GM19324 (cell line): ENCODE data around the gene UBE3C.
"Not testable (repeated sequence)": the region's sequence is repeated elsewhere in the genome, so short reads cannot be mapped to it uniquely, and the experiment has no call there.

Experiments used
- ATAC-seq: cut with Tn5 transposase; IDR thresholded peaks from one replicate; pipeline ENCODE4 v1.9.1; 2021; ENCODE audit warnings: mild to moderate bottlenecking, moderate library complexity; ENCODE audit not compliant: unreplicated experiment, low FRiP score

Gene UBE3C

DNA sequence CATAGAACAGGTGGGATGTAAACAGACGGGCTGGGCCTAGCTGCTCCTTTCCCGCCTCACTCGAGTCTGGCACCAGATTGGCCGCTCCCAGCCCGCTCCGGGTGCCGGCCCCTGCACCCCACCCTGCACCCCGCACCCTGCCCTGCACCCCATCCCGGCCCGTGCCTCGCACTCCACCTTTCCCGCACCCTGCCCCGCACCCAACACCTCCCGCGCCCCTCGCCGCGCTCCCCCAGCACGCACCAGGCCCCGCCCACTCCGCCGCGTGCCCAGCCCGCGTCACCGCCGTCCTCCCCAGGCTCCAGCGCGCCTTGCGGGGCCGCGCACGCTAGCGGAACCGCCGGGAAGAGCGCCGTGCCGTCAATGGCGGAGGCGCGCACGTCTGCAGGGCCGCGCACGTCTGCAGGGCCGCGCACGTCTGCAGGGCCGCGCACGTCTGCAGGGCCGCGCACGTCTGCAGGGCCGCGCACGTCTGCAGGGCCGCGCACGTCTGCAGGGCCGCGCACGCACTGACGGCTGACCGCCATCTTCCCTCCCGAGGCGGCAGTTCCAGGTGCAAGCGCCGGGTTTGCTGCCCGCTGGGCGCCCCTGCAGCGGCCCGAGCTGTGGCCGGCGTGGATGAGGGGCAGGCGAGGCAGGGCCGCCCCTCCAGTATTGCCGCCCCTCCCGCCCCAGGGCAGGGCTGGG is at the start of gene UBE3C:
Gene UBE3C (plus strand): TSS at position 503 of the 687 bp plus-strand sequence. CDS start 347 bp downstream, outside the sequence.
- ATAC-seq = peak; percentile 85

DNA sequence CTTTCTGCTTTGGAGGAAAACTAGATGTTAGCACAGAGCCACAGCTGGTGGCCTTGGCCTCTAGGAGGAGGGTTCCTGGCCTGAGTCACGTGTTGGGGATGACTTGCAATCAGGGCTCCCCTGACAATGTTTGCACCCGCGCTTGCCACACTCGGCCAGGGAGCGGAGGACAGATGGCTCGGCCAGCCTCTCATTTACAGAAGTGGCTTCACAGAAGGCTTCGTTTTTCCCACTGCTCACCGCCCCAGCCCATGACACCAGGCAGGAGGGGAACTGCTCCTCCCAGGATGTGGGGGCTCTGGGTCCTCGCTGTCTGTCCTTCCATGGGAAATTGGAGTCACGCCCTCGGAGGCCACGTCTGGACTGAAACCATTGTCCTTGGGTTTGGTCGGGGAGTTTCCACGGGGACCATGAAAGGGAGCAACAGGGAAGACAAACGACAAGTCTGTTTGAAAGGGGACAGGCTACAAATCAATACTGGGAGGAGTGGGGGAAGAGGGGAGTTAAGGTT is 49.6 kb upstream of the UBE3C start:
- no peak for ATAC-seq

DNA sequence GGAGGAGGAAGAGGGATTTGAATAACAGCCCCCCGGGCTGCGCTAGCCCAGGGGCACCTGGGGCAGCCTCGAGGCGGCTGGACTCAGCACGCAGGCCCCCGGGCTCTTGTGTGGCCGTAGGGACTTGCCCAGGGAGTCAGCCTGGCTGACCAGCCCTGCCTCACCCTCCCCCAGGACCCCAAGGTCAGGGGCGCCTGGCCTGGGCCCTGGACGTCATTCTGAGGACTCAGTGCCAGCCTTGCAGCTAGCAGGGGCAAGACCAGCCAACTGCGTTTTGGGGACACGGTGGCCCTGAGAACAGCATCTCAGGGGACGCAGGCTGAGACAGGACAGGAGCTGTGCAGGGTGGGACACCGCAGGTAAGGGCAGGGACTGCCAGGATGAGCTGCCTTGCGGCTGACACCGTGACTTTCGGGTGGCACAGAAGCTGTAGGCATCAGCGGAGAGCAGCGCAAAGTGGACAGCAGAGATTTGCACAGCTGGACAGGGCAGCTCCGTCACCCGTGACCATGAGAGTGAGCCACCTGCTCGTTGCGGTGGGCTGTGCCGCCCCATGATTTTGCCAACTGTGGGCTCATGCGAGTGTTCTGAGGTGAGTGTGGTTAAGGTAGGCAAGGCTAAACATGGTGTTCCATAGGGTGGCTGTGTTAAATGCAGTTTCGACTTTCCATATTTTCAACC is 48.1 kb upstream of the UBE3C start:
- ATAC-seq = no peak

DNA sequence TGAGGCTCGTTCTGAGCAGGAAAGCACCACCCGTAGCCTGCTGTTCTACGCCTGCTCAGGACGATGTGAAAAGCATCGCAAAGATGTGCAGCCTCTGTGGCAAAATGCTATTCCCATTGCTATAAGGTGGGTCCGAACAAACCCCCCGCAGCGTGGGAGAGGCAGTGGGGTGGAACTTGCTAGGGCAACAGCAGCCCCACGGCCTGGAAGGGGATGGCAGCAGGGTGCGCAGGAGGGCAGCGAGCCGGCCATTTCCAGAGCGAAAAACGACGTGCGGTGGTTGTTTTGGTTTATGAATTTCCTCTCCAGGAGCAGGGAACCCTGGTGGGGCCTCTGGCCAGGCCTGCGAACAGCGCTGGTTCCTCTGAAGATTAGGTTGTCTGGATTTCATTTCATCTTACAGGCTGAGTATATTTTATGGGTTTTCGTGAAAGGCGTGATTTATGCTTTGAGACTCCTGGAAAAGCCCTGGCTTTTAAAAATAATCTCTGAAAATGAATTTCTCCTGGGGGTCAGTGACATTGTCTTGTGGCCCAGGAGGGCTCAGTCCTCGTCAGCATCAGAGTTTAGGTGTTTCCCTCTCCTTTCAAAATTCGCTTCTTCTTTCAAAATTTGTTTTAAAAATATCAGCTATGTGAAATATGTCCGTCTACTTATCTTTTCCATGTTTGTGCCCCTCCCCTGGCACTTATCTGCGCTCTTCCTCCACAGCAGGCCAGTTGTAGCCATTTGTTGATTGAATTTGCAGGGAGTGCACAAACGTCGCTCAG is 42.3 kb upstream of the UBE3C start:
- no peak for ATAC-seq

DNA sequence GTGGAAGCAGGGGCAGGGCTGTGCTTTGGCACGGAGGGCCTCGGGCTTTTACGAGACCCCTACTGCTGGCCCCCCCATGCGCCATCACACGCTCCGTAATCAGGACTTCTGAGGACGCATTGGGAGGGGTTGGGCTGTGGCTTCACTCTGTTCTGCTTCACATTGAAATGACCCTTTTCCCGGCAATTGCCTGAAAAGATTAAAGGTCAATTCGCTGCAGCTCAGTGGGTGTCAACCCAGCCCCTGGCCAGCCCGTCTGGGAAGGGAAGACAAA is 41.7 kb upstream of the UBE3C start:
- no peak for ATAC-seq

DNA sequence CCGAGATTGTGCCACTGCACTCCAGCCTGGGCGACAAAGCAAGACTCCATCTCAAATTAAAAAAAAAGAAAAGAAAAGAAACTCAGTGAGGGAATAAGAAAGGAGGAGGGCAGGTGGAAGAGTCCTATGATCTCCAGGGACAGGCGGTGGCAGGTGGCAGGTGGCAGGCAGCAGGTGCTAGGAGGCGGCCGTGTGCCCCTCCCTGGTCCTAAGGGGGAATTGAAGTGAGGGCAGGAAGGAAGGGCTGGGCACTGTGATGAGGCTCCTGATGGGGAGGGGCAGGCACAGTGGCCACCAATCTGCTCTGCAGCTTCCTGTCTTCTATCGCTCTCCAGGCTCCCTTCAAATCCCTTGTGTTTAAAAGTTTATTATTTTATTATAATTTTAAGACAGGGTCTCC is 41.2 kb upstream of the UBE3C start:
- ATAC-seq = no peak

DNA sequence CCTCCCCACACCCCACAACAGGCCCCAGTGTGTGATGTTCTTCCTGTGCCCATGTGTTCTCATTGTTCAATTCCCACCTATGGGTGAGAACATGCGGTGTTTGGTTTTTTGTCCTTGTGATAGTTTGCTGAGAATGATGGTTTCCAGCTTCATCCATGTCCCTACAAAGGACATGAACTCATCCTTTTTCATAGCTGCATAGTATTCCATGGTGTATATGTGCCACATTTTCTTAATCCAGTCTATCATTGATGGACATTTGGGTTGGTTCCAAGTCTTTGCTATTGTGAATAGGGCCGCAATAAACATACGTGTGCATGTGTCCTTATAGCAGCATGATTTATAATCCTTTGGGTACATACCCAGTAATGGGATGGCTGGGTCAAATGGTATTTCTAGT is 38.7 kb upstream of the UBE3C start:
- not testable (repeated sequence) for ATAC-seq

DNA sequence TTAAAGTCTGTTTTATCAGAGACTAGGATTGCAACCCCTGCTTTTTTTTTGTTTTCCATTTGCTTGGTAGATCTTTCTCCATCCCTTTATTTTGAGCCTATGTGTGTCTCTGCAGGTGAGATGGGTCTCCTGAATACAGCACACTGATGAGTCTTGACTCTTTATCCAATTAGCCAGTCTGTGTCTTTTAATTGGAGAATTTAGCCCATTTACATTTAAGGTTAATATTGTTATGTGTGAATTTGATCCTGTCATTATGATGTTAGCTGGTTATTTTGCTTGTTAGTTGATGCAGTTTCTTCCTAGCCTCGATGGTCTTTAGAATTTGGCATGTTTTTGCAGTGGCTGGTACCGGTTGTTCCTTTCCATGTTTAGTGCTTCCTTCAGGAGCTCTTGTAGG is 35.1 kb upstream of the UBE3C start:
- ATAC-seq = not testable (repeated sequence)

DNA sequence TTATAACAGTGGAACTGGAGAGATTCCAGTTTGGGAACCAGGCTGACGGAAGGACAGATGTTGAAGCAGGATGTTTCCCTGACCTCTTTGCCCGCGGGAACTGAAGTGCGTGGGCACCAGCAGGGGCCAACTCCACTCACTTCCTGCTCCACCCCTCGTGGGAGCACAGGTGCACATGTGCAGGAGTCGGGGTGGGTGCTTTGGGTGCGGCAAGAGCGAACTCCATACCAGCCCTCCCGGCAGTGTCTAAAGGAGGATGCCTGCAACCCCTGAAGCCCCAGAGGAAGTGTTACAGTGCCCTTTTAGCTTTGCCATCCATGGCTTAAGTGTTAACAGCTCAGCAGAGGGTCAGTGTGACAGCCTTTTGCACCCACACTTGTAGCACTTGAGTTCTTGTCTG is 27.4 kb upstream of the UBE3C start:
- no peak for ATAC-seq

DNA sequence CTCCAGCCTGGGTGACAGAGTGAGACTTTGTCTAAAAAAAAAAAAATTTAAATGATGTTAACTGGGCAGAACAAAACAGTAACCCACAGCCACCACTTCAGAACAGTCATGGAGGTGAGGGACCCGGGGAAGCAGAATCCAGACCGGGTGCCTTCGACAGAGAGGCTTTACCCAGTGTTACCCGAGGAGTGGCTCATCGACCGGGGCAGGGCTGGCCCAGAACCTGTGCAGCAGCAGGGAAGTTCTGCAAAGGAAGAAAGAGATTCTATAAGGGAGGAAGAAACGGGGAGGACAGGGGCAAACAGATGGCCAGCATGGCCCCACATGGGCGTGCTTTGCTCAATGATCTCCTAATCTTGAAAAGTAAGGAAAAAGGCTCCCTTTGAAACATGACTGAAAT is 26.0 kb upstream of the UBE3C start:
- ATAC-seq = no peak

DNA sequence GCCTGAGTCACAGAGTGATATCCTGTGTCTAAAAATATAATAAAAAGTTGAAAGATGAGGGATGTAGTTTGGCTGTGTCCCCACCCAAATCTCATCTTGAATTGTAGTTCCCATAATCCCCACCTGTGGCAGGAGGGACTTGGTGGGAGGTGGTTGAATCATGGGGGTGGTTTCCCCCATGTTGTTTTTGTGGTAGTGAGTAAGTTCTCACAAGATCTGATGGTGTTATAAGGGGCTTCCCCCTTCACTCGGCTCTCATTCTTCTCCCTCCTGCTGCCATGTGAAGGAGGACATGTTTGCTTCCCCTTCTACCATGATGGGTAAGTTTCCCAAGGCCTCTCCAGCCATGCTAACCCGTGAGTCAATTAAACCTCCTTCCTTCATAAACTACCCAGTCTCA is 25.1 kb upstream of the UBE3C start:
- ATAC-seq = no peak

DNA sequence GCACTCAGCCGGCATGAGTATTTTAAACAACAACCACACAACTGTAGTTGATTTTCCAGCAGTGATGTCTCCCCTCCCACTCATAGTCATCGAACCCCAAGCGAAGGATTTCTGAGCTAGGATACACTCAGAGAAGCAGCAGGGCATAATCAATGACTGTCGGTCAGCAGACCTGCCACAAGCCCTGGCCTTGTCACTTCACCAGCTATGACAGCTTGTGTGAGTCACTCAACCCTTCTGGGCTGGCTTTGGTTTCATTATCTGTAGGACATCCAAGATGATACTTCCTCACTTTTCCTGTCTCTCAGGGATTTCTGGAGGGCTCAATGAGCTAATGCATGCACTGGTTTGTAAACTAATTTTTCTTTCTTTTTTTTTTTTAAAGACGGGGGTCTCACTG is 22.0 kb upstream of the UBE3C start:
- no peak for ATAC-seq

DNA sequence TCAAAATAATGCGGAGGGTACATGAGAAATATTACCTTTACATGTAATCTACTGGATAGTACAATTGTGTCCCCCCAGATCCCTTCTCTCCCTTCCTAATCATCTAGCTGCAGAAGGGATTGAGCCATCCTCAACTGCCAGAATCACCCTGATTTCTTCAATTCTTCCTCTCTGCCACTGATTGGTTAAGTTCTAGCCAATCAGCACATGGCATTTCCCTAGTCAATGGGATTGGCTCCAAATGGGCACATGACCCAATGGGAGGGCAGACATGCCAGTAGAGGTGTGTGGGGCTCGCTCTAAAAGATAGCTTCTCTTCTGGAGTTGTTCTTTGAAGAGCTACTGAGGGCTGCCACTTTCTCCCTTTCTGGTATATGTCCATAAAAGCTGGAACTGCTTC is 20.9 kb upstream of the UBE3C start:
- no peak for ATAC-seq

DNA sequence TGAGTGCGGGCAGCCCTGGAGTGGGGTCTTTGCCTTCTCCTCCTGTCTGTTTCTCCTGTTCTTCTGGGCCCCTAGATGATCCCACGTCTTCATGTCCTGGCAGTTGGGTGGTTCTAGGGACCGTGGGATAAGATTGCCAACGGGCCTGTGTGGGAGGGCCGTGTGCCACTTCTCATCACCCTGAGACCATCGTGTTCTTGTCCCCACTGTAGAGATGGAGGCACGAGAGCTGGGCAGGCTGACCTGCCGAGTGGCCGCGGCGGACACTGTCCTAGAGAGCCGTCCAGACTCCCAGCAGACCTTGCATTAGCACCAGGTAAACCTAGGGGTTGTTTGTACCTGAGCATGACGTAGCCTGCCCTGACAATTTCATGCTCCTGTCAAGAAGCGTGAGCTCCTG is 18.5 kb upstream of the UBE3C start:
- no peak for ATAC-seq

DNA sequence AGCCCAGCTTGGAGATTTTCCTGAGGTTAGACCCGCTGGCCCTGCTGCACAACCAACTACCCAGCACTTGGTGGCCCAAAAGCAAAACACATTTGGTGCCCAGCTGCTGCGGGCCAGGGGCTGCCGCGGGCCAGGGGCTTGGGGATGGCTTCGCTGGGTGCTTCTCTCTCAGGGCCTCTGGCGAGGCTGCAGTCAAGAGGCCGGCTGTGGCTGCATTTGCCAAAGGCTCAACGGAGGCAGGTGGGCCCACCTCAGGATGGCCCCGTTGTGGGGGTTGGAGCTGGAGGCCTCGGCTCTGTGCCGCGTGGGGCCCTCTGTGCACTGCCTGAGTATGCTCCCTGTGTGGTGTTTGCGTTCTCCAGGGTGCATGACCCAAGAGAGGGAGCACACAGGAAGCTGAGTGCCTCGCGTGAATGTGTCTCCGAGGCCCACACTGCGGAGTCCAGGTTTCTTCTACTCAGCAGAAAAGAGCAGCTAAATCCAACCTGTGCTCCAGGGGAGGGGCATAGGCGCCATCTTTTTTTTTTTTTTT is 17.5 kb upstream of the UBE3C start:
- no peak for ATAC-seq

DNA sequence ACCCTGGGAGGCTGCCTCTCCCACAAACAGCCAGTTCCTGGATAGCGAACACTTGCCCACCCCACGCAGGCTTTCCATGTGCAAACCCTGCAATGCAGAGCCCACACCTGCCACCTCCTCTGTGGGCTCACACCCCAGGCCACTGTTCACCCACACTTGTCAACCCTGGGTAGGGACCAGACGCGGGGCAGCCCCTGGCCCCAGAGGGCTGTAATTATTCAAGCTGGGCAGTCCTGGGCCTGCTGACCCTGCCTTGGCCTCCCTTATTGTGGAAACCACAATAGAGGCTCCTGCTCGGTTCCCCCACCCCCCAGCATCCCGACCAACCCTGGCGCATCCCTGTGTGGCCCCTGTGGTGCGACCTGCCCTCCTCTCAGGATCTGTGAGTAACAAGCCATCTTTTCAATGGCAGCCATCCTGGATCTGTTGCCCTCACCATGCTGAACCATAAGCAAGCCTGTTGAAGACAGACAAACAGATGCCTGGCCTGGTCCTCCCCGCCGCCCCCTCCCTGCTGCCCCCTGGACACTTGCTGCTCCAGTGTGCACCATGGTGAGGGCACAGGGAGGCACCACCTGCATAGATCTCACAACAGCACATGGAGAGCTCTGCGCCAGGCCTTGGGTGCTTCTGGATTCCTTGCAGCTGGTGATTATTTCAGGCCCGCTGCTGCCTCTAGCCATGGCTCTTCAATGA is 15.8 kb upstream of the UBE3C start:
- no peak for ATAC-seq

DNA sequence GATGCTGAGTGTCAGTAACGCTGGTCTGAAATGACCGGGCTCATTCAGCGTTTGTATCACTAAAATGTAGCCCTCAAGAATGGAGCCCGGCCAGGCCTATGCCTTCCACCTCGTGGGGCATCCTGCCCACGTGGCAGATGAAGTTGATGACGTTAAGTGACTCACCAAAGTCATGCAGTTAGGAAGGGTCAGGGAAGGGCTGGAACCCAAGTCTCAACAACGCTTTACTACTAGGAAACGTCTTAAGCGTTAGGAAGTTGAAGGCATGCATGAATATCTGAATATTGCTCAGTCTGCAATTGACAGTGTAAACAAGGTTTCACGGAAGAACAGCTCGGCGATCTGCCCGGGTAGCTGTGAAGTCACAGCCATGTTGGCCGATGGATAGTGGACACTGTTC is 14.0 kb upstream of the UBE3C start:
- no peak for ATAC-seq

DNA sequence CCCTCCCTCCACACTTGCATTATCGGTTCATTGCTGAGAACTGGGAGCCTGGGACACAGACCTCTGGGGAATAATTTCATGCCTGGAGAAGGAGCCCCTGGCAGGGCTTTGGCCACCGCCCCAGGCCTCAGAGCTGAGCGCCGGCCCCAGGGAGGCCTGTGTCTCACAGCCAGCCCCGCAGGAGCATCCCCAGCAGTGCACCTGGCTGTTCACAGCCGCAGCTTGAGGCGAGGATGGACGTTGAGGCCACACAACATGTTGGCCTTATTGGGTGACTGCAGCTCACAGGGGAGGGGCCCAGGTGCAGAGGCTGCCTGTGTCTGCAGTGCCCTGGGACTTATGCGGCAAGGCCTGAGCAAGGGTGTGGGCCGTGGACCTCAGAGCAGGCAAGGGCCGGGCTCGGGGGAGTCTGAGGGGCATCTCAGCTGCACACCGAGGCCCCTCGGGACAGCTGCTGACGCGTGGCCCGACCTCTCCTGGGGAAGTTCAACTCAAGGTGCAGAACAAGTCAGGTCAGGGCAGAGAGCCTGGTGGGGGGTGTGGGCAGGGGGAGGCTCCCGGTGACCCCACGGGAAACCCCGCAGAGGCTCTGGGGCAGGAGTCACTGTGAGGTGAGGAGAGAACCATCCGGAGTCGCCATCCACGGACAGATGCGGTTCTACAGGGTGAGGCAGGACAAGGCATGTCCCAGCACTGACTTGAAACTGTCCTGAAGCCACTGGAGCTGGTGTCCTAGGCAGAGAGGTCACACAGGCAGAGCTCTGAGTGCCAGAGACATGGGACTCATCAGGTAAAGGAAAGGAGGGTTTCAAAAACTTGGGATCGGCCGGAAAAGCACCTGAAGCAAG is 13.1 kb upstream of the UBE3C start:
- ATAC-seq = no peak

DNA sequence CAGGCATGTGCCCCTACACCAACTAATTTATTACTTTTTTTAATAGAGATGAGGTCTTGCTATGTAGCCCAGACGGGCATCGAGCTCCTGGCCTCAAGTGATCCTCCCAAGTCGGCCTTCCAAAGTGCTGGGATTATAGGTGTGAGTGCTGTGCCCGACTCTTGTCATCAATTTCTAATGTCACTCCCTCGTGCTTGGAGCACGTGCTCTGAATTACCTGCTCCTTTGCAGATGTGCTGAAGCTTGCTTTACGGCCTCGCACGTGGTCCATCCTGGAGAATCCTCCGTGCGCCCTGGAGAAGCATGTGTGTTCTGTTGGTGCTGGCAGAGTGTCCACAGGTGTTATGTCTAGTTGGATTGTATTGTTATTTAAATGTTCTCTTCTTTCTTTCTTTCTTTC is 11.8 kb upstream of the UBE3C start:
- ATAC-seq = no peak

DNA sequence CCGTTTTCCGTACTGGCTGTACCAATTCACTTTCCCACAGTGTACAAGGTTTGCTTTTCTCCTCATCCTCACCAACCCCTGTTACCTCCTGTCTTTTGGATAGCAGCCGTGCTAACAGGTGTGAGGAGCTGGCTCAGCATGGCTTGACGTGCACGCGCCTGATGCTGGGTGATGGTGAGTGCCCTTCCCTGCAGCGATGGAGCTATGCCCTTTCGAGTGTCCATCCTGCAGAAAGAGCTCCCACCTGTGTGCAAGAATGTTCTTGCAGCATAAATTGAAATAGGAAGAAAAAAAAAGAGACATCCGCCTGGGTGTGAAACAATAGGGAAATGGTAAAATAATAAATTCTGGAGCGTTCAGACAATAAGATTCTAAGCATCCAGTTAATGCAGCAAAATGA is 9.5 kb upstream of the UBE3C start:
- no peak for ATAC-seq
